Adrenal gland (tissue), 12 donors: Measurements from ENCODE around the gene MYG1. TPM values are rescaled to one million over a fixed set of nuclear protein-coding genes. Genes with fewer than 3 reads are reported as not detected.
A peak's percentile ranks its signal among the peaks of the same experiment; 100 is the strongest.

ENCODE experiments used
- DNase-seq, 7 donors: peaks; one replicate each; pipeline ENCODE4 v3.0.0-alpha.2; 2019 to 2020
- H3K27ac ChIP-seq, 5 donors: fragments of 200-600 bp; sonication (generic) in 4 of 5; 1 replicate in 3 of 5; 2 replicates in 2 of 5; pipeline versions ENCODE4 v1.5.1 to v1.8.0; 2016 to 2020; ENCODE audit warnings: mild to moderate bottlenecking in 1 of 5
- H3K27me3 ChIP-seq: fragments of 200-600 bp; 2 replicates; pipeline ENCODE4 v1.8.0; 2021
- H3K36me3 ChIP-seq, 2 donors: fragments of 200-600 bp; replicated peaks in 1 of 2; 1 replicate in 1 of 2; 2 replicates in 1 of 2; pipeline versions ENCODE4 v1.5.1 to v1.8.0; 2018 to 2022
- H3K4me1 ChIP-seq, 2 donors: fragments of 200-600 bp; replicated peaks in 1 of 2; 1 replicate in 1 of 2; 2 replicates in 1 of 2; pipeline versions ENCODE4 v1.5.1 to v1.8.0; 2018 to 2021
- H3K4me3 ChIP-seq, 4 donors: fragments of 200-600 bp; sonication (generic) in 3 of 4; one replicate each; pipeline ENCODE4 v1.5.1; 2016 to 2018
- H3K9me3 ChIP-seq, 3 donors: fragments of 200-600 bp; sonication (generic) in 1 of 3; replicated peaks in 1 of 3; 1 replicate in 2 of 3; 2 replicates in 1 of 3; pipeline versions ENCODE4 v1.5.1 to v1.8.0; 2016 to 2021
- CTCF ChIP-seq, 6 experiments: fragments of 450-650 bp in 4 of 6; fragments of 200-600 bp in 2 of 6; sonication (generic) in 1 of 6; IDR thresholded peaks; 1 replicate in 5 of 6; 2 replicates in 1 of 6; pipeline versions ENCODE4 v1.5.1 to v1.8.0; 2016 to 2021; ENCODE audit warnings: antibody characterized with exemption in 6 of 6, mild to moderate bottlenecking in 2 of 6, moderate library complexity in 1 of 6
- POLR2A ChIP-seq, 2 donors: fragments of 450-650 bp; IDR thresholded peaks; one replicate each; pipeline ENCODE4 v1.6.1; 2017; ENCODE audit warnings: antibody characterized with exemption in 2 of 2, mild to moderate bottlenecking in 2 of 2, moderate library complexity in 1 of 2
- WGBS, 4 donors: extraction: QIAGEN DNeasy Blood & Tissue Kit in 2 of 4; methylation state at CpG; one replicate each; pipeline versions ENCODE4 v1.1.5 to v1.1.7; 2013 to 2017; 5-methylcytosine and 5-hydroxymethylcytosine counted together
- intact Hi-C, 2 donors: fragments of 100-400 bp; cut with DNase I; formaldehyde crosslinking; loops; one replicate each; pipeline versions ENCODE4 v1.14.1 to v1.15.0; 2022 to 2023
- polyA plus RNA-seq, 3 donors: library from polyadenylated mRNA; stranded (reverse); fragments of 200-250 nt in 2 of 3; fragments of 350-450 nt in 1 of 3; fragmentation: Illumina TruSeq in 1 of 3; extraction: RNeasy Lipid Tissue Mini Kit (QIAGEN cat#74804) in 1 of 3; gene quantifications; one replicate each; pipeline ENCODE4 v1.2.3, GENCODE V29; 2013 to 2014
- total RNA-seq, 9 donors: library from RNA; depleted of rRNA in 4 of 9; stranded (reverse); fragments of >200 nt in 4 of 9; fragments of 120-200 nt in 1 of 9; fragmentation: NEBNext Ultra II Directional in 1 of 9; extraction: Animal tissue kit (Norgen Biotek cat#: 25700) in 1 of 9; gene quantifications; one replicate each; pipeline versions ENCODE4 v1.1.0 to v1.2.4, GENCODE V29; 2013 to 2023
- donor health status: healthy with polysubstance abuse.
- donor health status: Bipolar disorder and iron deficiency.
- donor health status: DM: yes; HTN: yes; CAD: no.
- donor health status: DM: no; HTN: no; CAD: no.
- donor health status: DM: no; HTN: no; CAD: no.
- donor health status: DM: yes; HTN: yes; CAD: no.

MYG1 gene
- total and polyA plus RNA-seq, 12 donors: 45.9 to 240 (median 70.6) TPM

GRCh38 chr12:53258541-53259539 lies 40.7 kb upstream of the MYG1 start:
- intact Hi-C loops: no loop called here
- peak overlapping the region in 1 of 5 donors; percentile 43 for H3K27ac ChIP-seq
- DNase-seq: no peak

GRCh38 chr12:53259891-53260290 lies 39.6 kb upstream of the MYG1 start:
- no peaks in the 10 kb centered on the region for H3K9me3 ChIP-seq
- no peaks in the 10 kb centered on the region for H3K27me3 ChIP-seq
- TF ChIP-seq POLR2A (IDR thresholded peaks at IDR 0.05): no peak
- TF ChIP-seq CTCF (IDR thresholded peaks at IDR 0.05): no peak
- H3K36me3 ChIP-seq: no peaks in the 10 kb centered on the region
- WGBS, 4 donors: 80 to 96% (median 90%) methylated on average over 6 of the region's 6 CpGs
- no peak overlapping the region for H3K27ac ChIP-seq
- no peak for DNase-seq
- no peaks in the 10 kb centered on the region for H3K4me1 ChIP-seq
- no peak overlapping the region for H3K4me3 ChIP-seq
- intact Hi-C loops: no loop called here

More at GRCh38 chr12:53258541-53259539, 40.7 kb upstream of the MYG1 start:
- Histone ChIP-seq H3K9me3 (no peaks in the 10 kb centered on the region), H3K36me3 (peaks cover 0 to 3% of the 10 kb centered on the region in 2 donors), H3K27me3 (no peaks in the 10 kb centered on the region), H3K4me1 (no peaks in the 10 kb centered on the region), H3K4me3 (no peak overlapping the region)
- TF ChIP-seq POLR2A (IDR thresholded peaks at IDR 0.05) (no peak), CTCF (IDR thresholded peaks at IDR 0.05) (no peak)
- whole genome bisulfite sequencing, 4 donors: 53 to 68% (median 59%) methylated on average over 7 of the region's 7 CpGs

GRCh38 chr12:53265783-53266182 lies 33.7 kb upstream of the MYG1 start:
- intact Hi-C loops: no loop called here
- Histone ChIP-seq H3K4me3 (no peak overlapping the region), H3K27me3 (no peaks in the 10 kb centered on the region), H3K9me3 (no peaks in the 10 kb centered on the region), H3K27ac (no peak overlapping the region), H3K36me3 (no peaks in the 10 kb centered on the region), H3K4me1 (peaks cover 0 to 10% of the 10 kb centered on the region in 2 donors)
- TF ChIP-seq CTCF (IDR thresholded peaks at IDR 0.05) (no peak), POLR2A (IDR thresholded peaks at IDR 0.05) (no peak)
- DNase-seq: no peak
- 72 to 79% (median 74%) methylated on average over 2 of the region's 2 CpGs for WGBS, 4 donors

- 44 to 55% (median 47%) methylated on average over 11 to 18 of the region's 18 CpGs for WGBS, 4 donors
- no peaks in the 10 kb centered on the region for H3K36me3 ChIP-seq
- TF ChIP-seq CTCF (IDR thresholded peaks at IDR 0.05) (no peak), POLR2A (IDR thresholded peaks at IDR 0.05) (no peak)
- no peak overlapping the region for H3K27ac ChIP-seq
- H3K4me1 ChIP-seq: peaks cover 0 to 10% of the 10 kb centered on the region in 2 donors
- no peaks in the 10 kb centered on the region for H3K27me3 ChIP-seq
- H3K9me3 ChIP-seq: no peaks in the 10 kb centered on the region
- H3K4me3 ChIP-seq: peak overlapping the region in 2 of 4 donors; percentile 44 to 53
- intact Hi-C loops: no loop called here
- DNase-seq: no peak
Measured at GRCh38 chr12:53267306-53267998, 32.0 kb upstream of the MYG1 start.
